GM21786 (cell line): Measurements from ENCODE around the gene ZNHIT6.
A peak's percentile ranks its signal among the peaks of the same experiment; 100 is the strongest.

Experiments
- ATAC-seq: cut with Tn5 transposase; IDR thresholded peaks from one replicate; pipeline ENCODE4 v1.9.1; 2021; ENCODE audit not compliant: unreplicated experiment

Gene ZNHIT6

GRCh38 chr1:85623061-85623471 is 85.2 kb downstream of the ZNHIT6 start:
- no peak for ATAC-seq

GRCh38 chr1:85621430-85621829 is 86.8 kb downstream of the ZNHIT6 start:
- no peak for ATAC-seq

GRCh38 chr1:85617633-85618100 is 90.6 kb downstream of the ZNHIT6 start:
- ATAC-seq: no peak

DNA sequence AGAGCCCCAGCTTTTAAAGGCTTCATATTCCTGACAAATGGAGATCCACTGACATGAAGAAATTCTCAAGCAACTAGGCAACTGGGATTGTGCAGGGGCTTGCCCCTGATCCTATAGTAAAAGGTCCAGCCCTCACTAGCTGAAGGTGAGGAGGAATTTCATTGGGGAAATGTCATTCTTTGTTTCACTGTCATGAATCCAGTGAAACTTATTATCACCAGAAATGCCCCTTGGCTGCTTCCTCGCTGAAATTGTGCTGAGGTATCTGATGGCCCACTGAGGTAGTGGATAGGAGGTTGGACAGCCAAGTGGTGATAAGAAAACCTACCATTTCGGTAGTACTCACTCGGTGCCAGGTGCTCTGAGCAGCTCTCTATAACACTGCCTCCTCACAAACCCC is 91.5 kb downstream of the ZNHIT6 start:
- no peak for ATAC-seq

DNA sequence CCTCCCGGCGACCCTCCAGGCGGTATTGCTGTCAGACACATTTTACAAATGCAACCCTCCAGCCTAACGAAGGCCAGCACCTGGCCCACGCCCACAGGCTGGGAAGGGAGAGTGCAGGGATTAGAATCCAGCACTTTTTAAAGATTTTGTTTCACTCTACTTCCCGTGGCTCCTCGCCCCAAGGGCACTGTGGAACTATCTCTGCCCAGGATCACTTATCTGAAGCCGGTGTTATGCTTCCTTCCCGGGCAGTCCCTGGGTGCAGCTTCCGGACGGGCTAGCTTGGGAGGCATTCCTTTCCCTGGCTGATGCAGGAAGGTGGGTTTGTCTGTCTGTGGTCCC is 91.9 kb downstream of the ZNHIT6 start:
- no peak for ATAC-seq

DNA sequence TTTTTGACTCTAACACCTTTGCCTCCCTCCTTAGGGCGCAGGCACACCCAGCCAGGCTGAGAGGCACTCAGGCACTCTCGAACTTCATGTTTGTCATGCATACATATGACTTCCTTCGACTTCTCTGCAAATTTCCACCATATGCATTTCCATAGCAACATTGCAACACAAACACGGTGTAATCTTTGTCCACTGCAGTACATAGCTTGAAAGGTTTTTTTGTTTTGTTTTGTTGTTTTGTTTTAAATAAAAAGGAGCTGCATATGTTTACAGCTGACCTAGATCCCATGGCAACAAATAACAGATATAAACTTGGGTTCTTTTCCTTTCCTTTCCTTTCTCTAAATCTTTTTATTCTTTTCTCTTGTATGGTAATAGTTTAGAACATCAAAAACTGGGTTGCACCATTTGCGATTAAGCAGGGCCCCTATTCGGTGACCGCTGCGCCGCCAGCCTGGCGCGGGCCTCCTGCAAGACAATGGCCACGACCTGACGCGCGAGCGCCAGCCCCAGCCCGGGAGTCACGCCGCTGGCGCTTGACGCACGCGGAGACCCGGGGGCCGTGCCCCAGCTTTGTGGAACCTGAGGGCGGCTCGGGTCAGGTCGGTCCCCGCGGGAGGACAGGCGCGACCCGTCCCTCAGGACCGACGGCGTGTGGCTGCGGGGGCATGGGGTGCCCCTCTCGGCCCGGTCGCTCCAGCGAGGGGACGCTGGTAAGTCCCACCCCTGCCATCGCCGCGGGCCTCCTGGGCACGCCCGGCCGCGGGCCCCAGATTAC is 92.5 kb downstream of the ZNHIT6 start:
- ATAC-seq: no peak

GRCh38 chr1:85612704-85613361 is 95.4 kb downstream of the ZNHIT6 start:
- peak; percentile 38 for ATAC-seq

- no peak for ATAC-seq
These were observed 96.4 kb downstream of the ZNHIT6 start for GRCh38 chr1:85611856-85612255.

GRCh38 chr1:85611425-85611824 is 96.8 kb downstream of the ZNHIT6 start:
- no peak for ATAC-seq

GRCh38 chr1:85609976-85610375 is 98.3 kb downstream of the ZNHIT6 start:
- no peak for ATAC-seq

GRCh38 chr1:85608851-85609250 is 99.4 kb downstream of the ZNHIT6 start:
- ATAC-seq: no peak

DNA sequence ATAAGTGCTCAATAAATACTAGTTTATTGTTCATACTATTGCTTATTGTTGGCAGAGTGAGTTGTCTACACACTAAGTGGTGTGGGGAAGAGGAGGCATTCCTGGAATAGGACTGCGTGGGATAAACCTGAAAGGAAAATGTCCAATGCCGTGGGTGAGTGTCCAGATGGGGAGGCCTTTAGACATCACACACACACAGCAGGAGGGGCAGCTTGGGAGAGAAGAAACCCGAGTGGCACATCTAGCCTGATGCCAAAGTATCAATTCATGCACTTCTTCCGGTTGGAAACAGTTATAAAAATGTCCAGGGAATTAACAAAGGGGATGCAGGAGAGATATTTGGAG is 100.3 kb downstream of the ZNHIT6 start:
- no peak for ATAC-seq

- no peak for ATAC-seq
These were observed 100.9 kb downstream of the ZNHIT6 start for GRCh38 chr1:85607126-85607920.

DNA sequence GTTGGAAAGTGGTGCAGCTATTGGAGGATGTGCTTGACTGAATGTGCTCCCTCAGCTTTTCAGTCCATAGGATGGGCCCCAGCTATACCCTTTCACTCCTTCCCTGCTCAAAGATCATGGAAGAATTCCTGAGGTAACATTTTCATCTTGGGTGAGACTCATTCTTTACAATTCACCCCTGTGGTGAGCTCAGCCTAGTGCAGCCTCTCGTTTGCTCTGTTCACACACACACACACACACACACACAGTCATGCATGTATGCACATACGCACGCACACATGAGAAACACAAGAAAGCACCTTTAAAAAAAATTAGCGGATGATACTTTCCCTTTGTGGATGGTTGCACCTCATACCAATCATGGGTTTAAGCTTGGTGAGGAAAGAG is 101.8 kb downstream of the ZNHIT6 start:
- ATAC-seq: no peak

DNA sequence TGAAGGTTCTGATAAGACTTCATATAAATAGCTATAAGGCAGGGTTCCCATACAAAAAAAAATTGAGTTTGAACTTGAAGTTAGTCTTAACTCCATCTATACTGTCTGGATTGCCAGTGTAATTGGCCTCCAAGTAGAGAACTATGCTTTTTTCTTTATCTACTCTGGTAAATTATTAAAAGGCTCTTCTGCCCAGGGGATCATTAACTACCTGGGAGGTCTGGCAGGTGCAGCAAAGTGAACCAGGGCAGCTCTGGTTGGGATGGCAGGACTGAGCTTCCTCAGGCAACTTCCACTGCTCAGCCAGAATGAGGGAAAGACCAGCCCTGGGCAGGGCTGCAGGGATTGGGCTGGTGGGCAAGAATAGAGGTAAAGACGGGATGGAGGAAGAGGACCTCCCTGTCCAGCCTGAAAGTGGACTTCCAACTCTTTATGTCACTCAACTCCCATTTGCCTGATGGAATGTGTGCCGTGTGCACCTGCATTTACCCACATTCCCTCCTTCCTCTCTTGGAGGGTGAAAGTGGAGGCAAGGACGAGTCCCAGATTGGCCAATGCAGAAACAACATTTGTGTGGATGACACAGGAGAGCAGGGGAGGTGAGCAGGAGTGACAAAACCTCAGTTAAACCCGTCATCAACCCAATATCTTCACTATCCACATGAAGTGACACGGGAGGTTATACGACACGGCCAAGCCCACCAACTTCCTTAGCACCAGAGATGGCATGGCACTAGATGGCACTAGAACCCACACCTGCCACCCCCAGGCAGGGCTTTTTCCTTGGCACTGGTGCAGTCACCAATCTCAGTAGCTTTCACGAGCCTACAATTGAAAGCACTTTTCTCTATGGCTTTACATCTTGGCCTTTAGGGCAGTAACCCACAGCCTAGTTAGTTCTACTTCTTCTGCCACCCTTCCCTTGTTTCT is 102.5 kb downstream of the ZNHIT6 start:
- ATAC-seq: no peak

GRCh38 chr1:85604298-85604997 is 103.8 kb downstream of the ZNHIT6 start:
- no peak for ATAC-seq

DNA sequence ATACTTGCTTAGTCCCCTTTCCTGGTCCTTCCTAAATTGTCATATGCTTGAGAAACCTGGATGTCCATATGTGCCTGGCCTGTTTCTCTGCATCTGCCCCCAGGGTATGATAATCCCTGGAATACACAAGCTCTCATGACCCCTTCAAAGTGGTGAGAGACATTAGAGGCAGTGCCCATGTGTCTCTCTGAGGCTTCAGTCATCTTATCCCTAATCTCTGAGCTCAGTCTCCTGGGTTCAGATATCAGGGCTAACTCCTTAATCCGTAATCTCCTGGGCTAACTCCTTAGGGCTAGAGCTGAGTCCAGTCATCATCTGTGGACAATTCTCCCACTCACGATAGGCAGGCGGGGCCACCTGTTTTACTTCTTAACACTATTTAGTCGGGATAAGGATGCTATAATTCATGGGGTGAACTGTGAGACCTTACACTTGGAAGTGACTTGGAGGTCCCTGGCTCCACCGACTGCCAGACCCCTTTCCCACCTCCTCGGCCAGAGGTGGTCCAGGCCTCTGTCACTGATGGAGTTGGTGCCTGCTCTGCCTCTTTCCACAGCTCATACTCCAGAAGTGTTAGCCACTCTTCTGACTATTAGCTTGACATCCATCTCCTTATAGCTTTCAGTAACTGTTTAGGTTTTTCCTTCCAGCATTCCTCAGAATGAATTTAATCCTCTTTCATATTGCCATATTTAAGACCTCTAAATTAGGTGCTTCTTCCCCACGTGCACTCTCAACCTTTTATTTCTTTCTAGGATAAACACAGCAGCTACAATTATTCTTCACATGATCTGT is 105.0 kb downstream of the ZNHIT6 start:
- ATAC-seq: no peak

DNA sequence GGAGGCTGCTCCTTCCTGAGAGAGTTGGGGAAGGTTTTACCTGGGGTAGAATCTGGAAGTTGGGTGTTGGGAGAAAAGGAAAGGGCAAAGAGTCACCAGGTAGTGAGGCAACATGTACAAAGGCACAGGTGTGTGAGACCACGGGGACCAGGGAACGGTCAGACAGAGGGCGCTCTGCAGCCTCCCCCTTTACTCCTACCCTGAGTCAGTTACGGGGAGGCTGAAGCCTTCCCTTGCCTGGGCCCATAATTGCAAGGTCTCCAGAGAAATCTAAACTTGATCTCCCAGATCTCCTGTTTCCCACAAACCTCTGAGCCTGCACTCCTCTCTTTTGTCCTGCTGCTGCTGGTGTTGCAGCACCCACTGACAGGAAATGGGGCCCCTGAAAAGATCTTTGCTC is 105.7 kb downstream of the ZNHIT6 start:
- ATAC-seq: no peak

DNA sequence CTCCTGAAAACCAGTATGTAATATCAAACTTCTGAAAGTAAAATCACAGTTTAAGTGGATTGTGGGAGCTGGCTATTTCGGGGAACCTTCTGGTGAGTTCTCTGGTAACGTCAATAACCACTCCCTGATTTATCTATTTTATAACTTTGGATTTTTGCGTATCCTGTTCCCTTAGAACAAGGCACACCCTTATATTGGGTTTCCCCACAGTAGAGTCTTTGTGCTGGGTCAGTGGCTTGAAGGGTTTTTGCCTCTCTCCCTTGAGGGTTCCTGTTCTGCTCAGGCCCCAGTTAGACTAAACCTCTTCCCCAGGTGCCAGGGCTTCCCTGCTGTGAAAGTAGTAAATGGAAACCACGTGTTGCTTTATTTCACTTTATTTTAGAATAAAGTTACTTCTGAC is 106.3 kb downstream of the ZNHIT6 start:
- no peak for ATAC-seq

GRCh38 chr1:85599681-85600080 is 108.6 kb downstream of the ZNHIT6 start:
- no peak for ATAC-seq
